Choroid plexus epithelial cell (primary cell): ENCODE data around the gene GREB1L.
"Not testable (repeated sequence)": the region's sequence is repeated elsewhere in the genome, so short reads cannot be mapped to it uniquely, and the experiment has no call there.

Experiments used
- DNase-seq: peaks from one replicate; pipeline ENCODE4 v3.0.0-alpha.2; 2010; ENCODE audit warnings: low read depth
- H3K4me3 ChIP-seq: 2 replicates; pipeline ENCODE4 v1.5.1; 2011; ENCODE audit warnings: low read depth, mild to moderate bottlenecking, control low read depth, low read length, moderate library complexity
- TF ChIP-seq, protein P1 (sequence below): conservative IDR thresholded peaks from 2 replicates; pipeline ENCODE4 v1.5.1; 2011; ENCODE audit warnings: low read depth, mild to moderate bottlenecking, control low read depth, inconsistent platforms, low read length, moderate library complexity

The GREB1L gene

DNA sequence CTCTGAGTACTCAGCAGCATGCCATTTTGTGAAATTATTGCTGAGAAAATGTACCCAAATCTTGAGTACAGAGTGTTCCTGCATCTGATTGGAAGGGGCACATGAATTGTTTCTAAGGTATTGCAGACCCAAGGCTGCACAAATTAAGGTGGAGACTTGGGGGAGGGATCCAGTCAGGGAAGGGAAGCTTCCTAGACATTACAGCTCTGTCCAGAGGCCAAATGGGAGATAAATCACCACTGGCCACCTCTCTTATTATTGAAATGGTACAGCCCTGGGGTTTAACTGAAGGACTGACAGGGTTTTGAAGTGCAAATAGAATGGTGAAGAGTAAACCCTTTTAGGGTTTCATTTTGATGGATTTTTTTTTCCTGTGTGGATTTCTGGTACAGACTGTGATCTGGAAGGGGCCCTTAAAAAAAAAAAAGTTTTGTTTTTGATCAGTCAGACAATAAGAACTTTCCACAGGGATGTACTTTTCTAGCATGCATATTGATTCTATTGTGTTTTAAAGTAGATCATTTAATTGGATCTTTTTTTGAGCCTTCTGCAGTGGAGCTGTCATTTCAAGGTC, 119.4 kb downstream of the GREB1L start:
- TF ChIP-seq, protein P1, sequence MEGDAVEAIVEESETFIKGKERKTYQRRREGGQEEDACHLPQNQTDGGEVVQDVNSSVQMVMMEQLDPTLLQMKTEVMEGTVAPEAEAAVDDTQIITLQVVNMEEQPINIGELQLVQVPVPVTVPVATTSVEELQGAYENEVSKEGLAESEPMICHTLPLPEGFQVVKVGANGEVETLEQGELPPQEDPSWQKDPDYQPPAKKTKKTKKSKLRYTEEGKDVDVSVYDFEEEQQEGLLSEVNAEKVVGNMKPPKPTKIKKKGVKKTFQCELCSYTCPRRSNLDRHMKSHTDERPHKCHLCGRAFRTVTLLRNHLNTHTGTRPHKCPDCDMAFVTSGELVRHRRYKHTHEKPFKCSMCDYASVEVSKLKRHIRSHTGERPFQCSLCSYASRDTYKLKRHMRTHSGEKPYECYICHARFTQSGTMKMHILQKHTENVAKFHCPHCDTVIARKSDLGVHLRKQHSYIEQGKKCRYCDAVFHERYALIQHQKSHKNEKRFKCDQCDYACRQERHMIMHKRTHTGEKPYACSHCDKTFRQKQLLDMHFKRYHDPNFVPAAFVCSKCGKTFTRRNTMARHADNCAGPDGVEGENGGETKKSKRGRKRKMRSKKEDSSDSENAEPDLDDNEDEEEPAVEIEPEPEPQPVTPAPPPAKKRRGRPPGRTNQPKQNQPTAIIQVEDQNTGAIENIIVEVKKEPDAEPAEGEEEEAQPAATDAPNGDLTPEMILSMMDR, result no peak
- no peak for DNase-seq
- no peak overlapping the region for H3K4me3 ChIP-seq

DNA sequence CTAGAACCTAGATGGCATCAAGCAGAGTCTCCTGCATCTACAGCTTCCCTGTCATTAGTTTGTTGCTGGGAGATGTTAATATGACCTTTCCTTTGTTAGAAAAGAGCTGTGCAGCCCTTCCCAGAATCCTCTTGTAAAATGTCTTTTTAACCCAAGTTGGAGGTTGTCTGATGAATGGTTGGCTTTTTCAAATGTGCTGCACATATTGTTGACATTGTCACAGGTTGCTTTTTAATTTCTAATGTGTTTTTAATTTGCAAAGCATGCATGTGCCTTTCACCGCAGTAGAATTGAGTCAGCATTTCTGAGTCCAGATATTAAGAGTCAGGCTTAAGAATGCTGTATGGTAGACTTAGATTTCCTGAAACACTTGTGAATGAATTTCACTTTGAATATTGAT, 120.8 kb downstream of the GREB1L start:
- no peak overlapping the region for H3K4me3 ChIP-seq
- DNase-seq, result no peak
- TF ChIP-seq, protein P1, result no peak

DNA sequence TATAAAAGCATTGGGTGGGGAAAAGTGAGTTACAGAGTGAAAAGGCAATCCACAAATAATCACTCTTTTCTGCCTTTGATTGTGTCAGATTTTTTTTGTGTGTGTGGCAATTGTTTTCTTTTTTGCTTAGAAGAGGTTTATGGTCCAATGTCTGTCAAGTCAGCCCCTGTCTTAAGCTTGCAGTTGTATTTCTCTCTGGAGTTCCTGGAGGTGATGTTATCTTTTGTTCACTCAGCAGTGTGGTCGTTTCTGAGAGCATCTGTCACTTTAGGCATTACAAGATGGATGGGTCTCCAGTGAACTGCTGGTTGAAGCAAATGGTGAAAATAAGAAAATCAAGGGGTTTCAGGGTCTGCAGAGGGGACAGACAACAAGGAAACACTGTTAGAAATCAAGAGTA, 121.3 kb downstream of the GREB1L start:
- no peak for DNase-seq
- TF ChIP-seq, protein P1, result no peak
- H3K4me3 ChIP-seq, result no peak overlapping the region

DNA sequence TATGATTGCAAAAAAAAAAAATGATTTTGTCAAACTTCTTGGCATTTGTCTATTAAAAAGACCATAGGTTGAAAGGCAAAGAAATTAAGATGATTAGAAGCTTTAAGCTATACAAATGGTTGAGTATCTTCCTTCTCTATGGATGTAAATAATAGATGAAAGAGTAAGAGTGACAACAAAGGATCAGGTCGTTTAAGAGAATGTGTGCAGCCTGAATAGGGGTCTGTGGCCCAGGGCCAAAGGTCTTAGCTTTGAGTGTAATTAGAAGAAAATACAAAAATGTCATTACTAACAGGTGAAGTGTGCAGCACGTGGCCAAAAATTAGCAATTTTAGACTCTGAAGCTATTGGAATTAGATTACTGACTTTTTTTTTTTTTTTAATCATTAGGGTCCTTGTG, 122.4 kb downstream of the GREB1L start:
- TF ChIP-seq, protein P1, result no peak
- no peak overlapping the region for H3K4me3 ChIP-seq

DNA sequence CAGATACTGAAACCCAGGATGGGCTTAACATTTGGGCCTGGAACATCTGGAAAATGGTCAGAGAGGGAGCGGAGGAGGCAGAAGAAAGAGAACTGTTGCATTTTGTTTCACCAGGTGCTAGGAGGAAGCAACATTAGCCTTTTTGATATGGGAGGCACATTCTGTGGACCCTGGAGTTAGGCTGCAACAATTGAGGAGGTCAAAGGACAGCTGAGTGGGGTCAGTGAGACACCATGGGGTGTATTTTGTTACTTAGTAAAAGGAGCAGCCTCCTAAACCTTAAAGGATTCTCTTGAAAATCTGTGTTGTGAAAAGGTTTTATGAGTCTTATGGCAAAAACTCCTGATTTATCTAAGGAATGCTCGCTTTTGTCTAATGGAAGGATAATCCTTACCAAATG, 124.9 kb downstream of the GREB1L start:
- no peak for DNase-seq
- TF ChIP-seq, protein P1, result no peak
- no peak overlapping the region for H3K4me3 ChIP-seq

More for the DNA sequence above, 122.4 kb downstream of the GREB1L start:
- DNase-seq, result no peak

DNA sequence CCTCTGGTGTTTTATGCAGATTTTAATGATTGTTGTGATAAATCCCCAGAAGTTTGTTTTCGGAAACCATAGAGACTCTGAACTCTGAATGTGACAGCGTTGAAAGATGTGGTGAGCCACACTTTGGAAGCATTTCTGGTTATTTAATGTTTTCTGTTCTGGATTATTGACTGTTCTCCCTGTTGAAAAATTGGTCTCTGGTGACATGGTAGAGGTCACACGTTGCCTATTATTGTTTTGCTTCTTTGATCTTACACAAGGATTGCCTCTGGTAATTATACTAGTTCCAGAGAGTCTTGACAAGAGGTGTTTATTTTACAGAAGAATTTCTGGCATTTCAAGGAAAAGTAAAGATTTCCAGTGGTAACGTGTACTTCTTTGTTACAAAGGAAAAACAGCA, 127.1 kb downstream of the GREB1L start:
- TF ChIP-seq, protein P1, result no peak
- DNase-seq, result no peak
- no peak overlapping the region for H3K4me3 ChIP-seq

DNA sequence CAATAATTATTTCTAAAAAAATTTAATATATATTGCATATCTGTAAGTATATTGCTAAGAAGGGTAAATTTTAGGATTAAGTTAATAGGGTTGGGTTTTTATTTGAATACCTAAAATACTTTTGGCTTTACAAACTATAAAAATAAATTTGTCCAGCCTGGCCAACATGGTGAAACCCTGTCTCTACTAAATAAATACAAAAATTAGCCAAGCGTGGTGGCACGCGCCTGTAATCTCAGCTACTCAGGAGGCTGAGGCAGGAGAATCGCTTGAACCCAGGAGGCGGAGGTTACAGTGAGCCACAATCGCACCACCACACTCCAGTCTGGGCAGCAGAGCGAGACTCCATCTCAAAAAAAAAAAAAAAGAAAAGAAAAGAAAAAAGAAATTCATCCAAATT, 127.6 kb downstream of the GREB1L start:
- not testable (repeated sequence) for DNase-seq, H3K4me3 ChIP-seq
